OCI-LY7 (cell line): ENCODE results near the gene HJV. TPM values are rescaled to one million over a fixed set of nuclear protein-coding genes. Genes with fewer than 3 reads are reported as not detected.

Source experiments
- BruUV-seq: library from RNA; stranded (reverse); fragments of 400-500 nt; replicated peaks from 2 replicates; lab custom pipeline; 2021; lab: Mats Ljungman, UMichigan
- CTCF ChIA-PET: fragments of 300-600 bp; sonication (Branson Sonifier 250); formaldehyde crosslinking; loops from one replicate; lab custom pipeline; 2022; ENCODE audit warnings: antibody characterized with exemption; ENCODE audit not compliant: unreplicated experiment; lab: Charles Lee
- POLR2A ChIA-PET: fragments of 300-600 bp; sonication (Branson Sonifier 250); formaldehyde crosslinking; loops from one replicate; lab custom pipeline; 2022; ENCODE audit warnings: antibody characterized with exemption; lab: Charles Lee
- DNase-seq: peaks from one replicate; pipeline ENCODE4 v3.0.0-alpha.2; 2015; ENCODE audit warnings: low spot score
- H2AFZ ChIP-seq: fragments of 200-600 bp; sonication (generic), shearing (Covaris generic); 2 replicates; pipeline ENCODE4 v1.6.1; 2014; ENCODE audit warnings: mild to moderate bottlenecking, antibody characterized with exemption, low read length, moderate library complexity
- H3K27ac ChIP-seq: fragments of 200-600 bp; sonication (generic); 2 replicates; pipeline ENCODE4 v1.5.1; 2014; ENCODE audit warnings: mixed run types, low read depth, mild to moderate bottlenecking, moderate library complexity, low read length, inconsistent platforms; ENCODE audit not compliant: poor library complexity, severe bottlenecking
- H3K36me3 ChIP-seq: fragments of 200-600 bp; sonication (generic); 2 replicates; pipeline ENCODE4 v1.6.1; 2014; ENCODE audit warnings: mild to moderate bottlenecking, antibody characterized with exemption, low read length, moderate library complexity, mixed read lengths; ENCODE audit not compliant: insufficient read depth
- H3K4me1 ChIP-seq: fragments of 200-600 bp; sonication (generic); 2 replicates; pipeline ENCODE4 v1.5.1; 2014; ENCODE audit warnings: mild to moderate bottlenecking, low read length; ENCODE audit not compliant: insufficient read depth, poor library complexity, severe bottlenecking
- H3K4me2 ChIP-seq: fragments of 200-600 bp; sonication (generic); 2 replicates; pipeline ENCODE4 v1.6.1; 2014; ENCODE audit warnings: mild to moderate bottlenecking, low read length
- H3K4me3 ChIP-seq: fragments of 200-600 bp; sonication (generic); 2 replicates; pipeline ENCODE4 v1.5.1; 2014; ENCODE audit warnings: mild to moderate bottlenecking, low read depth, low read length; ENCODE audit not compliant: poor library complexity, severe bottlenecking
- H3K79me2 ChIP-seq: fragments of 200-600 bp; sonication (generic); 2 replicates; pipeline ENCODE4 v1.6.1; 2016; ENCODE audit warnings: low read depth, mild to moderate bottlenecking, low read length, moderate library complexity, mixed read lengths; ENCODE audit not compliant: insufficient read depth
- H3K9me2 ChIP-seq: fragments of 200-600 bp; sonication (generic); 2 replicates; pipeline ENCODE4 v1.6.1; 2016; ENCODE audit warnings: mild to moderate bottlenecking, low read length, mixed read lengths; ENCODE audit not compliant: insufficient read depth
- H3K9me3 ChIP-seq: fragments of 200-600 bp; sonication (generic); 2 replicates; pipeline ENCODE4 v1.6.1; 2014; ENCODE audit warnings: mild to moderate bottlenecking, mixed run types, low read length, mixed read lengths
- H4K20me1 ChIP-seq: fragments of 200-600 bp; sonication (generic); 2 replicates; pipeline ENCODE4 v1.6.1; 2014; ENCODE audit warnings: mild to moderate bottlenecking, antibody characterized with exemption, low read length, moderate library complexity, mixed read lengths; ENCODE audit not compliant: insufficient read depth
- EZH2phosphoT487 ChIP-seq: fragments of 200-600 bp; sonication (generic); IDR thresholded peaks from 2 replicates; pipeline ENCODE4 v1.6.1; 2018; ENCODE audit warnings: low read depth, borderline replicate concordance, mild to moderate bottlenecking, mixed run types, antibody characterized with exemption, low read length, moderate library complexity, mixed read lengths
- intact Hi-C: fragments of 100-400 bp; cut with micrococcal nuclease; formaldehyde crosslinking; loops from one replicate; pipeline ENCODE4 v1.10.0; 2022; ENCODE audit not compliant: unreplicated experiment
- total RNA-seq, 2 experiments: library from RNA; depleted of rRNA in 1 of 2; stranded (reverse); fragments of >200 nt in 1 of 2; shearing (Covaris generic) in 1 of 2; gene quantifications; 2 replicates each; pipeline ENCODE4 v1.2.3, GENCODE V29; 2014 to 2022
- TF ChIP-seq, protein P1 (sequence below): fragments of 200-600 bp; sonication (generic); conservative IDR thresholded peaks from 2 replicates; pipeline ENCODE4 v1.5.1; 2014; ENCODE audit warnings: mild to moderate bottlenecking, antibody characterized with exemption, low read length, moderate library complexity, mixed read lengths

The HJV gene
- total RNA-seq, 2 experiments from 2014 or later = not detected

DNA sequence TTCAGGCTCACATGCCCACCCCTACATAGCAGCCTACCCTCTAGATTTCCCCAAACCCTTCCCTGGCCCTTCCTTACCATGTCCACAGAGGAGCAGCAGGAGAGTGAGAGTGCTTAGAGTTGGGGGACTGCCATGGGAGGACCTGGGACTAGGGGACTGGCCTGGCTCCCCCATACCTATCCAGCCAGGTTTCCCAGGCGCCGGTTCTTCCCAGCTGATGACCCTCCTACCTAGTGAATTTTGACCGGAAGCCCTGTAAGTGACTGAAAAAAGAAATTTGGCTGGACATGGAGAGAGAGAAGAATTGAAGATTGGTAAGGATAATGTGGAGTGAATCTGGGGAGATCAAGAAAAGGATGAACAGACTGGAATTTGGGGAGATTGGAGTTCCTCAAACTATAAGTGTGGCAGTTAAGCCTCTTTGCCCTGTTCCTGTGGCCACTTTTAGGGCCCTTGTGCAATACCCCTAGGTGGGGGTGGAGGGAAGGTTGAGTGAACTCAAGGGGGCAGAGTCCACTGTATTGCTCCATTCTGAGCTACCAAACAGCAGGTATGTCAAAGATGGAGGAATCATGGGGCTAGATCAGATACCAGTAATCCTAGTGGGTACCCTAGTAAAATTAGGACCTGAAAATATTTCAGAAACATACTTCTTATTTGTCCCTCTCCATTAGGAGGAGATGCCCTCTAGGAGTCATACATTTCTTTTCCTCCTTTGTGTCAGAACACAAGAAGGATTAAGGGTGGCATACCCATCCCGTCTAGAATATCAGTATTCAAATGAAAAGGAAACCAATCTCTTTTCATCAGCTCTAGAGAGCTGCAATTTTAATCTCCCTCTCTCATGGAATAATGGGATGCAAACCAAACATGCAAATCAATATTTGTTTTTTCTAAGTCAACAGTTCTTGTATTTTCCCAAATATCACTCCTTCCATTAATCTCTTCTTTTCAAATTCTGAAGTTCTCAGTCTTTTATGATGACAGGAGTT is 1.2 kb downstream of the HJV start:
- ChIA-PET CTCF (no interaction called here), POLR2A (interaction anchor here (0.7 kb wide), 1 partner anchor 13 kb away, joined by 3 read pairs; no protein-coding TSS in a partner anchor)
- H4K20me1 ChIP-seq = no peaks in the 10 kb centered on the region
- H3K79me2 ChIP-seq = no peaks in the 10 kb centered on the region
- no peaks in the 10 kb centered on the region for H3K9me3 ChIP-seq
- no peaks in the 10 kb centered on the region for H3K4me1 ChIP-seq
- H3K9me2 ChIP-seq = no peaks in the 10 kb centered on the region
- intact Hi-C loops = no loop called here
- BruUV-seq = no TSS peak
- H3K4me2 ChIP-seq = no peak overlapping the region
- H3K36me3 ChIP-seq = no peaks in the 10 kb centered on the region
- no peak overlapping the region for H3K27ac ChIP-seq
- H3K4me3 ChIP-seq = no peak overlapping the region
- no peak for DNase-seq
- H2AFZ ChIP-seq = no peak overlapping the region
- TF ChIP-seq EZH2phosphoT487 = no peak
- TF ChIP-seq, protein P1, sequence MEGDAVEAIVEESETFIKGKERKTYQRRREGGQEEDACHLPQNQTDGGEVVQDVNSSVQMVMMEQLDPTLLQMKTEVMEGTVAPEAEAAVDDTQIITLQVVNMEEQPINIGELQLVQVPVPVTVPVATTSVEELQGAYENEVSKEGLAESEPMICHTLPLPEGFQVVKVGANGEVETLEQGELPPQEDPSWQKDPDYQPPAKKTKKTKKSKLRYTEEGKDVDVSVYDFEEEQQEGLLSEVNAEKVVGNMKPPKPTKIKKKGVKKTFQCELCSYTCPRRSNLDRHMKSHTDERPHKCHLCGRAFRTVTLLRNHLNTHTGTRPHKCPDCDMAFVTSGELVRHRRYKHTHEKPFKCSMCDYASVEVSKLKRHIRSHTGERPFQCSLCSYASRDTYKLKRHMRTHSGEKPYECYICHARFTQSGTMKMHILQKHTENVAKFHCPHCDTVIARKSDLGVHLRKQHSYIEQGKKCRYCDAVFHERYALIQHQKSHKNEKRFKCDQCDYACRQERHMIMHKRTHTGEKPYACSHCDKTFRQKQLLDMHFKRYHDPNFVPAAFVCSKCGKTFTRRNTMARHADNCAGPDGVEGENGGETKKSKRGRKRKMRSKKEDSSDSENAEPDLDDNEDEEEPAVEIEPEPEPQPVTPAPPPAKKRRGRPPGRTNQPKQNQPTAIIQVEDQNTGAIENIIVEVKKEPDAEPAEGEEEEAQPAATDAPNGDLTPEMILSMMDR = 0 out of 2 replicates have a peak, but pooled peaks have one; percentile 15

DNA sequence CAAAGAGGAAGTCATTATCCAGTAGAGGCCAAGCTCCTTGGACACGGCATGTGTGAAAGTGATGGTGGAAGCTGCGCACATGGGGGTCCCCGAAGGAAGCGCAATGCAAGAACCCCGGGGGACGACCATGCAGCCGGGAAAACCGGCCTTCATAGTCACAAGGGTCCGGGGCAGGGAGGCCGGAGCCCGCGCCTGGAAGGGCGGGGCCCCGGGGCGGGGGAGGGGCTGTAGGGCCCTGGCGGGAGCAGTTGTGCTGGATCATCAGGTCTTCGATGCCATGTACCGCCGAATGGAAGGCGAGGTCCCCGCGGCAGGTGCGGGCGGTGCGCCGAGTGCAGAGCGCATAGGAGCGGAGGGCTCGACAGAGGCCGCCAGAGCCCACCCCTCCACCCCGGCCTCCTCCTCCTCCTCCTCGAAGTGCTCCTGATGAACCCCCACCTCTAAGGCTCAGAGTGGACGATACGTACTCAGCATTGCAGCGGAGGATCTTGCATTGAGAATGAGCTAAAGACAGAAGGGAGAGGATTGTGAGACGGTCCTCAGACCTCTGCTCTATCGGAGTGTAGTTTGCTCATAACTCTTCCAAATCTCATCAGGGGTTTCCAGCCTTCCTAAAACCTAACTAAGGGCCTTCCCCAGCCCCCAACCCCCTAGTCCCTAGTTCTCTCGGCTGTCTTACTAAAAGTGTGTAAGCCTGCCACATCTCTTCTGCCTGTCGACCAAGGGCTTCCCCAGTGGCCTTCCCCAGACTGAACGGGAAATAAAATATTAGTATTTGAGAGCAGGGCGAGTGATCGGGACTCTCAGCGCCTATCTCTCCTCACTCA is 2.1 kb downstream of the HJV start:
- Histone ChIP-seq H3K4me1 (no peaks in the 10 kb centered on the region), H4K20me1 (no peaks in the 10 kb centered on the region), H3K79me2 (no peaks in the 10 kb centered on the region), H3K4me3 (no peak overlapping the region), H3K36me3 (no peaks in the 10 kb centered on the region), H3K9me2 (no peaks in the 10 kb centered on the region), H3K4me2 (no peak overlapping the region), H3K27ac (no peak overlapping the region), H3K9me3 (no peaks in the 10 kb centered on the region), H2AFZ (no peak overlapping the region)
- TF ChIP-seq EZH2phosphoT487 = no peak
- TF ChIP-seq, protein P1 = no peak
- DNase-seq = no peak
- CTCF ChIA-PET = no interaction called here
- POLR2A ChIA-PET = interaction anchor here (0.7 kb wide), 2 partner anchors 13 to 33 kb away, joined by 3 read pairs; no protein-coding TSS in a partner anchor
- no TSS peak for BruUV-seq
- intact Hi-C loops = no loop called here
